Colonic mucosa (tissue), 4 donors: Measurements from ENCODE around the gene TM9SF3. TPM values are rescaled to one million over a fixed set of nuclear protein-coding genes. Genes with fewer than 3 reads are reported as not detected.

Experiments
- DNase-seq: peaks from one replicate; pipeline ENCODE4 v3.0.0-alpha.2; 2020
- H3K27ac ChIP-seq: fragments of 200-600 bp; one replicate; pipeline ENCODE4 v1.8.0; 2021
- H3K27me3 ChIP-seq: fragments of 200-600 bp; one replicate; pipeline ENCODE4 v1.8.0; 2021
- H3K36me3 ChIP-seq: fragments of 200-600 bp; one replicate; pipeline ENCODE4 v1.8.0; 2021
- H3K4me1 ChIP-seq: fragments of 200-600 bp; one replicate; pipeline ENCODE4 v1.8.0; 2021; ENCODE audit warnings: mild to moderate bottlenecking
- H3K4me3 ChIP-seq: fragments of 200-600 bp; one replicate; pipeline ENCODE4 v1.8.0; 2021
- H3K9ac ChIP-seq, 2 donors: one replicate each; pipeline ENCODE4 v1.7.0; 2013; ENCODE audit warnings: control low read depth in 2 of 2, low read depth in 2 of 2, low read length in 2 of 2
- H3K9me3 ChIP-seq: fragments of 200-600 bp; one replicate; pipeline ENCODE4 v1.8.0; 2021
- intact Hi-C: fragments of 100-400 bp; cut with DNase I; formaldehyde crosslinking; loops from one replicate; pipeline ENCODE4 v1.14.1; 2022
- total RNA-seq, 2 donors: library from RNA; stranded (reverse); fragmentation: NEBNext Ultra II Directional in 1 of 2; extraction: Animal tissue kit (Norgen Biotek cat#: 25700) in 1 of 2; gene quantifications; one replicate each; pipeline ENCODE4 v1.2.1, GENCODE V29; 2021
- TF ChIP-seq, protein P1 (sequence below): fragments of 200-600 bp; IDR thresholded peaks from one replicate; pipeline ENCODE4 v1.8.0; 2022; ENCODE audit warnings: antibody characterized with exemption, mild to moderate bottlenecking
- donor health status: healthy.
- donor health status: DM: no; HTN: no; CAD: no.
- donor health status: DM: no; HTN: no; CAD: no.

Gene TM9SF3
- total RNA-seq, 2 donors from 2014 or later = 285 to 392 TPM

DNA sequence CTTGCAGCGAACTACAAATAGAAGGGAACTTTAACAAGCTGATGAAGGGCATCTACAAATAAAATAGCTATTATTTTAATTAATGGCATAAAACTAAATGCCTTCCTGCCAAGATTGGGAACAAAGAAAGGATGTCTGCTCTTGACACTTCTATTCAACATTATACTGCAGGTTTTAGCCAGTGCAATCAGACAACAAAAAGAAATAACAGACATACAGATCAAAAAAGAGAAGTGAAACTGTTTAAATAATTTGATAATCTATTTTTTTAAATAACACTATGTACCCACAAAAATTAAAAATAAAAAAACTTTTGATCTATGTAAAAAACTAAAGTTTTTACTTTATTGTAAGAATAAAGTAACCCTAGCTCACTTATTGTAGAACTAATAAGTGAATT is 50.7 kb downstream of the TM9SF3 start:
- DNase-seq = no peak
- Histone ChIP-seq H3K27ac (no peak overlapping the region), H3K9ac (no peak overlapping the region), H3K4me1 (peaks cover 7% of the 10 kb centered on the region), H3K27me3 (no peaks in the 10 kb centered on the region), H3K36me3 (no peaks in the 10 kb centered on the region), H3K4me3 (no peak overlapping the region), H3K9me3 (no peaks in the 10 kb centered on the region)
- TF ChIP-seq, protein P1, sequence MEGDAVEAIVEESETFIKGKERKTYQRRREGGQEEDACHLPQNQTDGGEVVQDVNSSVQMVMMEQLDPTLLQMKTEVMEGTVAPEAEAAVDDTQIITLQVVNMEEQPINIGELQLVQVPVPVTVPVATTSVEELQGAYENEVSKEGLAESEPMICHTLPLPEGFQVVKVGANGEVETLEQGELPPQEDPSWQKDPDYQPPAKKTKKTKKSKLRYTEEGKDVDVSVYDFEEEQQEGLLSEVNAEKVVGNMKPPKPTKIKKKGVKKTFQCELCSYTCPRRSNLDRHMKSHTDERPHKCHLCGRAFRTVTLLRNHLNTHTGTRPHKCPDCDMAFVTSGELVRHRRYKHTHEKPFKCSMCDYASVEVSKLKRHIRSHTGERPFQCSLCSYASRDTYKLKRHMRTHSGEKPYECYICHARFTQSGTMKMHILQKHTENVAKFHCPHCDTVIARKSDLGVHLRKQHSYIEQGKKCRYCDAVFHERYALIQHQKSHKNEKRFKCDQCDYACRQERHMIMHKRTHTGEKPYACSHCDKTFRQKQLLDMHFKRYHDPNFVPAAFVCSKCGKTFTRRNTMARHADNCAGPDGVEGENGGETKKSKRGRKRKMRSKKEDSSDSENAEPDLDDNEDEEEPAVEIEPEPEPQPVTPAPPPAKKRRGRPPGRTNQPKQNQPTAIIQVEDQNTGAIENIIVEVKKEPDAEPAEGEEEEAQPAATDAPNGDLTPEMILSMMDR = no peak
- intact Hi-C loops = no loop called here

GRCh38 chr10:96532523-96532922 is 54.3 kb downstream of the TM9SF3 start:
- no peak overlapping the region for H3K27ac ChIP-seq
- TF ChIP-seq, protein P1 = no peak
- H3K4me1 ChIP-seq = peaks cover 7% of the 10 kb centered on the region
- H3K9me3 ChIP-seq = no peaks in the 10 kb centered on the region
- H3K27me3 ChIP-seq = no peaks in the 10 kb centered on the region
- no peak overlapping the region for H3K4me3 ChIP-seq
- no peaks in the 10 kb centered on the region for H3K36me3 ChIP-seq
- intact Hi-C loops = no loop called here
- no peak overlapping the region for H3K9ac ChIP-seq
- peak; percentile 49 for DNase-seq

GRCh38 chr10:96529634-96530279 is 57.1 kb downstream of the TM9SF3 start:
- H3K27ac ChIP-seq = no peak overlapping the region
- H3K27me3 ChIP-seq = no peaks in the 10 kb centered on the region
- peaks cover 15% of the 10 kb centered on the region for H3K36me3 ChIP-seq
- H3K9me3 ChIP-seq = no peaks in the 10 kb centered on the region
- peaks cover 7% of the 10 kb centered on the region for H3K4me1 ChIP-seq
- TF ChIP-seq, protein P1 = no peak
- H3K4me3 ChIP-seq = no peak overlapping the region
- intact Hi-C loops = no loop called here
- no peak for DNase-seq
- no peak overlapping the region for H3K9ac ChIP-seq

- TF ChIP-seq, protein P1 = no peak
- H3K27me3 ChIP-seq = no peaks in the 10 kb centered on the region
- no peak overlapping the region for H3K4me3 ChIP-seq
- H3K36me3 ChIP-seq = peaks cover 21% of the 10 kb centered on the region
- no peak overlapping the region for H3K9ac ChIP-seq
- H3K27ac ChIP-seq = no peak overlapping the region
- H3K9me3 ChIP-seq = no peaks in the 10 kb centered on the region
- intact Hi-C loops = no loop called here
- no peaks in the 10 kb centered on the region for H3K4me1 ChIP-seq
- DNase-seq = no peak
These were observed 62.1 kb downstream of the TM9SF3 start for GRCh38 chr10:96524741-96525140.

DNA sequence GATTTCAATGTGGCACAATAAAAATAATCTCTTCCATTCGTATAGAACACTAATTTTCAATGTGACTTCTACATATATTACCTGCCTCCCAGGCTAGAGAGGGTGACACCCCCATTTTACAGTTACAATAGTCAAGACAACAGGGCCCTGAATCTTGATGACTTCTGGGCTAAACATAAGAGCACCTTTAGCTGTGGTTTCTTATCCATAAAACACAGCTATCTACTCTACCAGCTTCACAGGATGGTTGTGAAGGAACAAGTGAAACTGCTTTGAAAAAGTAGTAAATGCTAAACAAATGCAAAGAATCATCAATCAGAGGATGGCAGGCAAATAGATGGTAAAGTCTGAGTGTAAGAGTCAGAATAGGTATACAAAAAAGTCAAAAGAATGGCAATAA is 69.5 kb downstream of the TM9SF3 start:
- Histone ChIP-seq H3K4me1 (peaks cover 11% of the 10 kb centered on the region), H3K27ac (no peak overlapping the region), H3K36me3 (peaks cover 6% of the 10 kb centered on the region), H3K9ac (no peak overlapping the region), H3K9me3 (no peaks in the 10 kb centered on the region), H3K4me3 (no peak overlapping the region), H3K27me3 (peaks cover 4% of the 10 kb centered on the region)
- TF ChIP-seq, protein P1 = no peak
- intact Hi-C loops = no loop called here
- DNase-seq = no peak
